Measurements from ENCODE around the gene BRD1. TPM values are rescaled to one million over a fixed set of nuclear protein-coding genes. Genes with fewer than 3 reads are reported as not detected.

The BRD1 gene
- polyA plus RNA-seq, 3 donors: 0.61 to 13.8 (median 0.86) TPM

DNA sequence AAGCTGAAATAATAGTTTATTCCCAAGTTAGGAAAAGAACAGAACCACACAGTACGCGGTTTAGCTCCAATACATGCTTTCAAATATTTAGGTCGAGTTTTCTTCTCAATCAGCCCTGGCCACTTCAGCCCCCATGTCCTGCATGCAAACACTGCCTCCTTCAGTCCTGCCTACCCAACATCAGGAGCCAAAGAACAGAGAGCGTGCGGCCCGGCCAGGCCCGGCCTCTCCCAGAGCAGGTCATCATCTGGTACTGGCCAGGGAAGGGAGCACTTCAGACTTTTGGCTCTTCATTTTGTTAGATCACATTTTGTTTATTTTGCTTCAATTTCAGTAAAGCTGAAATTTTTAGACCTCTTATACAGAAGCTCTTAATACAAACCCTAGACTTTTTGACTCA lies 6.7 kb downstream of the BRD1 start:
- H3K27me3 Mint-ChIP-seq (ENCODE audit: low read depth in 3 of 3): no peaks in the 10 kb centered on the region
- 96% methylated on average over 7 of the region's 7 CpGs for WGBS (ENCODE audit: insufficient coverage)
- TF ChIP-seq, protein P1, sequence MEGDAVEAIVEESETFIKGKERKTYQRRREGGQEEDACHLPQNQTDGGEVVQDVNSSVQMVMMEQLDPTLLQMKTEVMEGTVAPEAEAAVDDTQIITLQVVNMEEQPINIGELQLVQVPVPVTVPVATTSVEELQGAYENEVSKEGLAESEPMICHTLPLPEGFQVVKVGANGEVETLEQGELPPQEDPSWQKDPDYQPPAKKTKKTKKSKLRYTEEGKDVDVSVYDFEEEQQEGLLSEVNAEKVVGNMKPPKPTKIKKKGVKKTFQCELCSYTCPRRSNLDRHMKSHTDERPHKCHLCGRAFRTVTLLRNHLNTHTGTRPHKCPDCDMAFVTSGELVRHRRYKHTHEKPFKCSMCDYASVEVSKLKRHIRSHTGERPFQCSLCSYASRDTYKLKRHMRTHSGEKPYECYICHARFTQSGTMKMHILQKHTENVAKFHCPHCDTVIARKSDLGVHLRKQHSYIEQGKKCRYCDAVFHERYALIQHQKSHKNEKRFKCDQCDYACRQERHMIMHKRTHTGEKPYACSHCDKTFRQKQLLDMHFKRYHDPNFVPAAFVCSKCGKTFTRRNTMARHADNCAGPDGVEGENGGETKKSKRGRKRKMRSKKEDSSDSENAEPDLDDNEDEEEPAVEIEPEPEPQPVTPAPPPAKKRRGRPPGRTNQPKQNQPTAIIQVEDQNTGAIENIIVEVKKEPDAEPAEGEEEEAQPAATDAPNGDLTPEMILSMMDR (IDR thresholded peaks at IDR 0.05): no peak
- peak overlapping the region in 2 of 7 donors; percentile 15 to 31 for H3K27ac Mint-ChIP-seq
- Histone ChIP-seq H3K79me2 (ENCODE audit: insufficient read depth, low read length) (peaks cover 100% of the 10 kb centered on the region), H2AFZ (ENCODE audit: insufficient read depth, low read depth, low read length, poor library complexity, severe bottlenecking) (no peak overlapping the region), H3K4me3 (replicated peaks in 1 of 3; ENCODE audit: low read depth in 2 of 3, low read length in 3 of 3) (no peak overlapping the region), H3K4me1 (ENCODE audit: control insufficient read depth in 1 of 2, insufficient read depth in 2 of 2, low read length in 2 of 2) (peaks cover 8 to 13% of the 10 kb centered on the region in 2 donors), H3K27ac (ENCODE audit: low read depth in 1 of 2, low read length in 2 of 2) (no peak overlapping the region), H3K9me3 (replicated peaks in 1 of 2; ENCODE audit: control insufficient read depth in 1 of 2, insufficient read depth in 1 of 2, low read length in 2 of 2) (no peaks in the 10 kb centered on the region), H3K4me2 (replicated peaks; ENCODE audit: extremely low read depth, low read length, poor library complexity, severe bottlenecking) (no peak overlapping the region), H3K9ac (ENCODE audit: insufficient read depth, low read length, poor library complexity, severe bottlenecking) (no peak overlapping the region), H3K36me3 (replicated peaks in 1 of 2; ENCODE audit: control insufficient read depth in 1 of 2, insufficient read depth in 2 of 2, low read length in 2 of 2) (peaks cover 71 to 88% of the 10 kb centered on the region in 2 donors), H3K27me3 (ENCODE audit: control insufficient read depth in 2 of 2, insufficient read depth in 2 of 2, low read length in 2 of 2) (no peaks in the 10 kb centered on the region), H4K20me1 (ENCODE audit: insufficient read depth, low read length) (peaks cover 100% of the 10 kb centered on the region)
- H3K4me1 Mint-ChIP-seq: peaks cover 19% of the 10 kb centered on the region
- no peak overlapping the region for H3K4me3 Mint-ChIP-seq
- peaks cover 58 to 89% of the 10 kb centered on the region in 2 donors for H3K36me3 Mint-ChIP-seq
- intact Hi-C loops (cut with micrococcal nuclease): no loop called here
- no peaks in the 10 kb centered on the region for H3K9me3 Mint-ChIP-seq
- no peak for DNase-seq

DNA sequence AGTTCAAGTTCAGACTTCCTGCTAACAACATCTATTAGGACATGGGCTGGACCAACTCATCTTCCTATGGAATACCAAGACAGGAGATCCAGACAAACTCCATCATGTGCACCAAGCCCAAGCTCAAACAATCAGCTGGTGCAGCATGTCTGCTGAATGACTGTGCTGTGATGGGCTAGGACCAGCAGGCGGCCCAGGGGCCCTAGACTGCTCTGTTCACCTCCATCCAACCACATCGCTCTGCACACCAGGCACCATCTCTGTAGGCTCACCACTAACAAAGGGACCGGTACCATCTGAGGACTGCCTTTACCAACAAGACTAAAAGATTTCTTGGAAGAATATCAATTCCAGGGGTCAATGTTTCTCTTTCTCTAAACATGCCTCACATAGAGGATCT lies 10.3 kb downstream of the BRD1 start:
- Histone ChIP-seq H3K4me3 (replicated peaks in 1 of 3; ENCODE audit: low read depth in 2 of 3, low read length in 3 of 3) (no peak overlapping the region), H3K4me2 (replicated peaks; ENCODE audit: extremely low read depth, low read length, poor library complexity, severe bottlenecking) (no peak overlapping the region), H3K4me1 (ENCODE audit: control insufficient read depth in 1 of 2, insufficient read depth in 2 of 2, low read length in 2 of 2) (no peaks in the 10 kb centered on the region), H3K36me3 (replicated peaks in 1 of 2; ENCODE audit: control insufficient read depth in 1 of 2, insufficient read depth in 2 of 2, low read length in 2 of 2) (peaks cover 58 to 94% of the 10 kb centered on the region in 2 donors), H3K79me2 (ENCODE audit: insufficient read depth, low read length) (peaks cover 98% of the 10 kb centered on the region), H2AFZ (ENCODE audit: insufficient read depth, low read depth, low read length, poor library complexity, severe bottlenecking) (no peak overlapping the region), H3K9me3 (replicated peaks in 1 of 2; ENCODE audit: control insufficient read depth in 1 of 2, insufficient read depth in 1 of 2, low read length in 2 of 2) (no peaks in the 10 kb centered on the region), H3K27me3 (ENCODE audit: control insufficient read depth in 2 of 2, insufficient read depth in 2 of 2, low read length in 2 of 2) (no peaks in the 10 kb centered on the region), H3K27ac (ENCODE audit: low read depth in 1 of 2, low read length in 2 of 2) (peak overlapping the region in 1 of 2 donors; percentile 17), H3K9ac (ENCODE audit: insufficient read depth, low read length, poor library complexity, severe bottlenecking) (no peak overlapping the region), H4K20me1 (ENCODE audit: insufficient read depth, low read length) (peaks cover 99% of the 10 kb centered on the region)
- peak overlapping the region in 2 of 7 donors; percentile 33 to 64 for H3K27ac Mint-ChIP-seq
- peaks cover 57 to 89% of the 10 kb centered on the region in 2 donors for H3K36me3 Mint-ChIP-seq
- WGBS (ENCODE audit: insufficient coverage): 100% methylated on average over 2 of the region's 3 CpGs
- H3K27me3 Mint-ChIP-seq (ENCODE audit: low read depth in 3 of 3): no peaks in the 10 kb centered on the region
- no peaks in the 10 kb centered on the region for H3K9me3 Mint-ChIP-seq
- DNase-seq: no peak
- peaks cover 8% of the 10 kb centered on the region for H3K4me1 Mint-ChIP-seq
- no peak overlapping the region for H3K4me3 Mint-ChIP-seq
- TF ChIP-seq, protein P1 (IDR thresholded peaks at IDR 0.05): no peak
- intact Hi-C loops (cut with micrococcal nuclease): no loop called here

Data from CD14-positive monocyte (primary cell).